Measurements from ENCODE around the gene FBN1. TPM values are rescaled to one million over a fixed set of nuclear protein-coding genes. Genes with fewer than 3 reads are reported as not detected.

FBN1 gene
- total RNA-seq, 4 donors from 2014 or later = 3.9 to 87.0 (median 23.4) TPM

DNA sequence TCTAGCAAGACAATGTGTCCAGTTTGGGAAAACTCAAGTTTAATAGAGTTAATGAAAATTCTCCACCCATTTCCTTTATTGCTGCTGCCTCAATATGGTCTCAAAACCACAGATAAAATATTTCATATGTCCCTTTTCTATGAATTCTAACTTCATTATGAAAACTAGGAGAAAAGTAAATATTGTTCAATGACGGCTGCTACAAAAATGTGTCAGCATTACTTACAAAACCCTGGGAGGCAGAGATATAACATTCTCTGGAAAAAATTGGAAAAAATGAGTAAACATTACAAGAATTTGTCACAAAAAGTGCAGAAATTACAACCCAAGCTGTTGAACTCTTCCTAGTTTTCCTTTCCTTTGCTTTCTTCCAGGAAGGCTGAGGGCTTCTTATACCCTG lies 22.2 kb upstream of the FBN1 start:
- intact Hi-C loops (cut with DNase I) = no loop called here
- Histone ChIP-seq H3K36me3 (no peaks in the 10 kb centered on the region), H3K4me1 (peaks cover 0 to 5% (median 0%) of the 10 kb centered on the region in 3 donors), H3K4me3 (no peak overlapping the region), H3K27me3 (no peaks in the 10 kb centered on the region), H3K27ac (no peak overlapping the region), H3K9me3 (no peaks in the 10 kb centered on the region)
- no peak for DNase-seq
- WGBS, 2 donors = 67 to 75% methylated on average over 1 of the region's 1 CpG
- no peak for TF ChIP-seq POLR2A (IDR thresholded peaks at IDR 0.05)
- TF ChIP-seq, protein P1, sequence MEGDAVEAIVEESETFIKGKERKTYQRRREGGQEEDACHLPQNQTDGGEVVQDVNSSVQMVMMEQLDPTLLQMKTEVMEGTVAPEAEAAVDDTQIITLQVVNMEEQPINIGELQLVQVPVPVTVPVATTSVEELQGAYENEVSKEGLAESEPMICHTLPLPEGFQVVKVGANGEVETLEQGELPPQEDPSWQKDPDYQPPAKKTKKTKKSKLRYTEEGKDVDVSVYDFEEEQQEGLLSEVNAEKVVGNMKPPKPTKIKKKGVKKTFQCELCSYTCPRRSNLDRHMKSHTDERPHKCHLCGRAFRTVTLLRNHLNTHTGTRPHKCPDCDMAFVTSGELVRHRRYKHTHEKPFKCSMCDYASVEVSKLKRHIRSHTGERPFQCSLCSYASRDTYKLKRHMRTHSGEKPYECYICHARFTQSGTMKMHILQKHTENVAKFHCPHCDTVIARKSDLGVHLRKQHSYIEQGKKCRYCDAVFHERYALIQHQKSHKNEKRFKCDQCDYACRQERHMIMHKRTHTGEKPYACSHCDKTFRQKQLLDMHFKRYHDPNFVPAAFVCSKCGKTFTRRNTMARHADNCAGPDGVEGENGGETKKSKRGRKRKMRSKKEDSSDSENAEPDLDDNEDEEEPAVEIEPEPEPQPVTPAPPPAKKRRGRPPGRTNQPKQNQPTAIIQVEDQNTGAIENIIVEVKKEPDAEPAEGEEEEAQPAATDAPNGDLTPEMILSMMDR (IDR thresholded peaks at IDR 0.05) = no peak

DNA sequence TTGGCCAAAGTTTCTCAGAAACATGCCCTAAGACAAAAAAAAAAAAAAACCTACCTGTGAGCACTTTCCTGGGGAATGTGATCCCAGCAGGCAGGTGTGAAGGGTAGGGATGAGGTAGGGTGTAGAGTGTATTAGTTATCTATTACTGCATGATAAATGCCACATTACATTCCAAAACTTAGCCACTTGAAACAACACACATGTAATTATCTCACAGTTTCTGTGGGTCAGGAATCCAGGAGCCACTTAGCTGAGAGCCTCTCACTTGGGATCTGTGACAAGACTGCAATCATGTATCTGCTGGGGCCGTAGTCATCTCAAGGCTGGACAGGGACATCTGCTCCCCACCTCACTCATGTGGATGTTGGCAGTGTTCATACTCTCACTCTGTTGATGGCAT lies 18.9 kb upstream of the FBN1 start:
- WGBS, 2 donors = 100% methylated on average over 1 of the region's 1 CpG; no CpG with 5 or more reads in 1 of the 2 donors
- H3K9me3 ChIP-seq = no peaks in the 10 kb centered on the region
- H3K4me1 ChIP-seq = no peaks in the 10 kb centered on the region
- intact Hi-C loops (cut with DNase I) = no loop called here
- H3K36me3 ChIP-seq = no peaks in the 10 kb centered on the region
- TF ChIP-seq, protein P1 (IDR thresholded peaks at IDR 0.05) = no peak
- no peak for TF ChIP-seq POLR2A (IDR thresholded peaks at IDR 0.05)
- DNase-seq = no peak
- no peak overlapping the region for H3K27ac ChIP-seq
- H3K27me3 ChIP-seq = no peaks in the 10 kb centered on the region
- H3K4me3 ChIP-seq = no peak overlapping the region

DNA sequence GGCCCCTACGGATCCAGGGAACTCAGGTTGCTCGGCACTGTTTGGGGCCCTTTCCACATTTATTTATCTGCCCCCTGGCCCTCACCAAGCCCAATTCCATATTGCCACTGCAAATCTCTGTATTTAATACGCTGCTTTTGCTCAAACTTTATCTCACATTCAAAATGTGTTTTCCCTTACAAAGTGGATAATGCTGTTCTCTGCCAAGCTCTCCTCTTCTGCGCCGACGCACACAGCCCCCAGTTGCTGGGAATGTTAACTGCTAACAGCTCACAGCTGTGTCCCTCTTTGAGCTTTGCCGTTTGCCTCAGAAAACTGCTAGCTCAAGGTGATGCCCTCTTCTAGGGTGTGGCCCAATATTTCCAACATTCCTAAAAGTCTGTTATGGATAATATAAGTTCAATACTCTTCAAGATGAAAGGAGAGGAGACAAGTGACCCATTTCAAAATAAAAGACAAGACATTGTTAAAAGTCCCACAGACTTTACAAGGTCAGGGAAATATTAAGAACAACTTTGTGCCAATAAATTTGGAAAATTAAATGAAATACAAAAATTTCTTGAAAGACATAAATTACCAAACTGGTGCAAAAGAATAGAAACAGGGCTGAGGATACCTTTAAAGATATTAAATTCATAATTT lies 12.6 kb upstream of the FBN1 start:
- no peaks in the 10 kb centered on the region for H3K9me3 ChIP-seq
- whole genome bisulfite sequencing, 2 donors = 68 to 69% methylated on average over 6 to 7 of the region's 7 CpGs
- H3K4me3 ChIP-seq = no peak overlapping the region
- intact Hi-C loops (cut with DNase I) = no loop called here
- H3K27ac ChIP-seq = no peak overlapping the region
- no peaks in the 10 kb centered on the region for H3K36me3 ChIP-seq
- no peaks in the 10 kb centered on the region for H3K4me1 ChIP-seq
- TF ChIP-seq POLR2A (IDR thresholded peaks at IDR 0.05) = no peak
- TF ChIP-seq, protein P1 (IDR thresholded peaks at IDR 0.05) = no peak
- no peak for DNase-seq
- no peaks in the 10 kb centered on the region for H3K27me3 ChIP-seq

DNA sequence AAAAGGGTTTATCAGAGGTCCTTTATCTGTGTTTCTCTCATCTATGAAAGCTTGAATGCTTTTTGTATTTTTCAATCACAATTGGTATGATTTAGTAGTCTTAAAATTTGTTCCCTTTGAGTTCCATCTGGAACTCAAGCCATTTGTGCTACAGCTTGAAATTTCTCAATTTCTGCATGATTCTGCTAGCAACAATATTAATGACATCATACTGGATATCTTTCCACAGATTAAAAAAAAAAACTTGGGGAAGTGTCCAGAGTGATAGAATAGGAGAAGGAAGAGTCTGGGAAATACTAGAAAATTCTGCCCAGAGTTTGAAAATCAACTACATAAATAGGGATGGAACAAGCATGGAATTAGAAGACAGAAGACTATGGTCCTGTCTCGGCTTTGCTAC lies 9.3 kb upstream of the FBN1 start:
- Histone ChIP-seq H3K27me3 (no peaks in the 10 kb centered on the region), H3K27ac (no peak overlapping the region), H3K4me1 (no peaks in the 10 kb centered on the region), H3K36me3 (no peaks in the 10 kb centered on the region), H3K4me3 (no peak overlapping the region), H3K9me3 (no peaks in the 10 kb centered on the region)
- 95 to 100% methylated on average over 1 of the region's 1 CpG for WGBS, 2 donors
- DNase-seq = no peak
- intact Hi-C loops (cut with DNase I) = no loop called here
- TF ChIP-seq POLR2A (IDR thresholded peaks at IDR 0.05) = no peak
- TF ChIP-seq, protein P1 (IDR thresholded peaks at IDR 0.05) = no peak

DNA sequence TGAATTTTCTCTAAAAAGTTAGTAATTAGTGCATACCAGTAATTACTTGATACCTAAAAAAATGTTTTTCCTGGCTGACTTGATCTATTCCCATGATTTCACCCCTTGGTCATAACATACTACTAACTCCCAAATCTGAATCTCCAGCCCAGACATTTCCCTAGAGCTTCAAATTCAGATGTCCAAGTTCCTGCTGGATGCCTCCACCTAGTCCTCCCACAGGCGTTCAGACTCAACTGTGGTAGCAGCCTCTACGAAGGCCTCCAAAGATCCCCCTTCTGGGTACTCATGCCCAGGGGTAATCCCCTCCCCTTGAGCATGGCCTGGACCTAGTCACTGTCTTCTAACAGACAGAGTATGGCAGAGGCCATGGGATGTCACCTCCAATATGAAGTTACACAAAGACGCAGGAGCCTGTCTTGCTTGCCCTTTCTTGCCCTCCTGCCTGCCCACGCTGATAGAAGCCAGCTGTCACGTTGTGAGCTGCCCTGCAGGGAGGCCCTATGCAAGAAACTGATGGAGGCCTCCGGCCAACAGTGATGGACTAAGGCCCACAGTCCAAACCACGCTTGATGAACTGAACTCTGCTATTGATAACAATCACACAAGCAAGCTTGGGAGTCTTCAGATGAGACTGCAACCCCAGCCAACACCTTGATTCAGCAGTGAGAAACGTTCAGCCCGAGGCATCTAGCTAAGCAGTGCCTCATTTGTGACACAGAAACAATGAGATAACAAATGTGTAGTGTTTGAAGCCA lies 8.6 kb upstream of the FBN1 start:
- Histone ChIP-seq H3K9me3 (no peaks in the 10 kb centered on the region), H3K27me3 (no peaks in the 10 kb centered on the region), H3K4me3 (no peak overlapping the region), H3K27ac (peak overlapping the region in 1 of 4 donors; percentile 14), H3K36me3 (no peaks in the 10 kb centered on the region), H3K4me1 (no peaks in the 10 kb centered on the region)
- TF ChIP-seq POLR2A (IDR thresholded peaks at IDR 0.05) = no peak
- TF ChIP-seq, protein P1 (IDR thresholded peaks at IDR 0.05) = no peak
- WGBS, 2 donors = 72 to 83% methylated on average over 4 to 8 of the region's 9 CpGs
- intact Hi-C loops (cut with DNase I) = no loop called here
- DNase-seq = no peak

All from esophagus squamous epithelium (tissue), 5 donors.